ENCODE data around the gene CLEC4C.

Gene CLEC4C

GRCh38 chr12:7694556-7695236 is 52.5 kb downstream of the CLEC4C start:
- Histone ChIP-seq H3K4me3 (ENCODE audit: low read depth, low read length) (no peak overlapping the region), H3K27ac (ENCODE audit: low read depth, low read length) (no peak overlapping the region), H3K79me2 (ENCODE audit: control insufficient read depth, insufficient read depth, low read length, unreplicated experiment) (no peaks in the 10 kb centered on the region), H3K27me3 (ENCODE audit: insufficient read depth, low read length) (no peaks in the 10 kb centered on the region), H2AFZ (ENCODE audit: low read length, unreplicated experiment) (no peak overlapping the region), H3K36me3 (ENCODE audit: insufficient read depth, low read length) (no peaks in the 10 kb centered on the region), H3K4me1 (ENCODE audit: control insufficient read depth, insufficient read depth, low read length, unreplicated experiment) (peaks cover 7% of the 10 kb centered on the region)

DNA sequence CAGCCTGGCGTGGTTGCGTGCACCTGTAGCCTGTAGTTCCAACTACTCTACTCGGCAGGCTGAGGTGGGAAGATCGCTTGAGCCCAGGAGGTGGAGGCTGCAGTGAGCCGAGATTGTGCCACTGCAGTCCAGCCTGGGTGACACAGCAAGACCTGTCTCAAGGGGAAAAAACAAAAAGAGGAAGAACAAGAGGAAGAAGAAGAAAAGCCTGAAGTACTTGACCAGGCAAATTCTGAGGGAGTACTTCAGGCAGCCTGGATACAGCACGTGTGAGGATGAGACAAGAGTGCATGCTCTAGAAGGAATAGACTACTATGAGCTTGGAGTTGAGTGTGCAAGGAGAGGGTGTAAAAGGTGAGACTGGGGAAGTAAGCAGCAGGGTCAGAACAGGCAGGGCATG is 53.4 kb downstream of the CLEC4C start:
- Histone ChIP-seq H3K27ac (ENCODE audit: low read depth, low read length) (no peak overlapping the region), H3K4me1 (ENCODE audit: control insufficient read depth, insufficient read depth, low read length, unreplicated experiment) (peaks cover 7% of the 10 kb centered on the region), H3K27me3 (ENCODE audit: insufficient read depth, low read length) (no peaks in the 10 kb centered on the region), H3K36me3 (ENCODE audit: insufficient read depth, low read length) (no peaks in the 10 kb centered on the region), H2AFZ (ENCODE audit: low read length, unreplicated experiment) (no peak overlapping the region), H3K79me2 (ENCODE audit: control insufficient read depth, insufficient read depth, low read length, unreplicated experiment) (no peaks in the 10 kb centered on the region), H3K4me3 (ENCODE audit: low read depth, low read length) (no peak overlapping the region)

- H3K36me3 ChIP-seq (ENCODE audit: insufficient read depth, low read length), result no peaks in the 10 kb centered on the region
- no peaks in the 10 kb centered on the region for H3K4me1 ChIP-seq (ENCODE audit: control insufficient read depth, insufficient read depth, low read length, unreplicated experiment)
- H2AFZ ChIP-seq (ENCODE audit: low read length, unreplicated experiment), result no peak overlapping the region
- no peak overlapping the region for H3K4me3 ChIP-seq (ENCODE audit: low read depth, low read length)
- no peak overlapping the region for H3K27ac ChIP-seq (ENCODE audit: low read depth, low read length)
- no peaks in the 10 kb centered on the region for H3K79me2 ChIP-seq (ENCODE audit: control insufficient read depth, insufficient read depth, low read length, unreplicated experiment)
- H3K27me3 ChIP-seq (ENCODE audit: insufficient read depth, low read length), result no peaks in the 10 kb centered on the region
Observed at GRCh38 chr12:7681535-7681934, 65.6 kb downstream of the CLEC4C start.

Measured in ACC112 (cell line).